PC-3 (cell line): Measurements from ENCODE around the gene NT5C1B.

Experiments
- CTCF ChIP-seq: fragments of 300-600 bp; sonication (generic); conservative IDR thresholded peaks from 2 replicates; pipeline ENCODE4 v1.5.1; 2017; ENCODE audit warnings: antibody characterized with exemption, low read depth, mild to moderate bottlenecking, low read length
- EZH2 ChIP-seq: fragments of 300-600 bp; sonication (generic); IDR thresholded peaks from one replicate; pipeline ENCODE4 v1.6.1; 2017; ENCODE audit warnings: antibody characterized with exemption, mild to moderate bottlenecking, low read length; ENCODE audit not compliant: unreplicated experiment
- EZH2phosphoT487 ChIP-seq: fragments of 300-600 bp; sonication (generic); IDR thresholded peaks from 2 replicates; pipeline ENCODE4 v1.6.1; 2018; ENCODE audit warnings: mild to moderate bottlenecking, antibody characterized with exemption, low read length, borderline replicate concordance

GRCh38 chr2:18630941-18631340 lies 41.6 kb upstream of the NT5C1B start:
- TF ChIP-seq CTCF (no peak), EZH2 (no peak), EZH2phosphoT487 (no peak)
